ENCODE results near the gene SEPTIN5. TPM values are rescaled to one million over a fixed set of nuclear protein-coding genes. Genes with fewer than 3 reads are reported as not detected.

SEPTIN5 gene
- total and polyA plus RNA-seq, 9 of the 15 experiments (the other 6 are each of a cell fraction or from before 2014, with no cell fraction given): 0.03 to 195 (median 119) TPM

GRCh38 chr22:19718456-19719049 is 4.2 kb downstream of the SEPTIN5 start (continued):
- peak; percentile 90 for TF ChIP-seq THAP12 (CRISPR knock-in tag; IDR thresholded peaks at IDR 0.05)
- no peak for TF ChIP-seq RBM17 (IDR thresholded peaks at IDR 0.05; ENCODE audit: borderline replicate concordance, low read depth, low read length)
- TF ChIP-seq HIVEP1 (CRISPR knock-in tag; IDR thresholded peaks at IDR 0.05): no peak
- TF ChIP-seq TAF9B (IDR thresholded peaks at IDR 0.05; ENCODE audit: partially characterized antibody): no peak
- TF ChIP-seq ZNF644 (tag; IDR thresholded peaks at IDR 0.05; ENCODE audit: low read depth): no peak
- TF ChIP-seq ID3 (CRISPR knock-in tag; IDR thresholded peaks at IDR 0.05): no peak
- TF ChIP-seq ID3 (tag; IDR thresholded peaks at IDR 0.05): no peak
- no peak for TF ChIP-seq ZNF395 (CRISPR knock-in tag; IDR thresholded peaks at IDR 0.05)
- TF ChIP-seq ZC3H11A (IDR thresholded peaks at IDR 0.05; ENCODE audit: low read depth, low read length): no peak; the same call in 1 of the 2 replicates
- TF ChIP-seq ZBTB49 (CRISPR knock-in tag; IDR thresholded peaks at IDR 0.05; ENCODE audit: borderline replicate concordance): no peak
- TF ChIP-seq HDAC8 (tag; IDR thresholded peaks at IDR 0.05): no peak
- no peak for TF ChIP-seq CEBPG (CRISPR knock-in tag; IDR thresholded peaks at IDR 0.05)
- TF ChIP-seq CEBPG (tag; conservative IDR thresholded peaks at IDR 0.05 in 1 of 2, IDR thresholded peaks at IDR 0.05 in 1 of 2): no peak
- no peak for TF ChIP-seq POLR2AphosphoS5 (IDR thresholded peaks at IDR 0.05; ENCODE audit: control insufficient read depth, insufficient read depth, low read depth, low read length)
- no peak for TF ChIP-seq ERF (CRISPR knock-in tag; IDR thresholded peaks at IDR 0.05)
- no peak for TF ChIP-seq ELF1 (tag; IDR thresholded peaks at IDR 0.05)
- no peak for TF ChIP-seq TFAM (CRISPR knock-in tag; conservative IDR thresholded peaks at IDR 0.05)
- no peak for TF ChIP-seq ZNF551 (CRISPR knock-in tag; IDR thresholded peaks at IDR 0.05)
- no peak; the same call in 1 of the 2 replicates for TF ChIP-seq HMGXB4 (CRISPR knock-in tag; IDR thresholded peaks at IDR 0.05)
- peak; percentile 92 for TF ChIP-seq SMARCA5 (IDR thresholded peaks at IDR 0.05)
- no peak for TF ChIP-seq ZNF239 (CRISPR knock-in tag; IDR thresholded peaks at IDR 0.05)
